ENCODE data around the gene LYVE1. TPM values are rescaled to one million over a fixed set of nuclear protein-coding genes. Genes with fewer than 3 reads are reported as not detected.

Gene LYVE1
- total and polyA plus RNA-seq, 5 donors from 2014 or later, result not detected

DNA sequence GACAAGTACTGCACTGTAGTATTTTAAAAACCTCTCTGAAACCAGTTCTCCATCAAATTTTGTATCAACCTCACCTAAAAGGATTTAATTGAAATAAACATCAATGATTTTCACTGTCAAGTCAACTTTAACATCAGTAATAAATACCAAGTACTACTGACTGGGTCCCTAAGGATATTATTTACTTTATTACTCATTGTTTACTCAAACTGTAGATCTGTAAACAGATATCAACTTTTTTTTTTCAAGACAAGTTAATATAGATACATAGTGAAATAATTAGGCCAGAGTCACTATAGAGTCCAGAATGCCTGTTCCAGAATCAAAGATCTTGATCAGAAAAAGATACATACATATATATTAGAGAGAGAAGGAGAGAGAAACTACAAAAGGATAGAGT lies 29.1 kb downstream of the LYVE1 start:
- Mint-ChIP-seq H3K9me3 (peaks cover 0 to 4% (median 0%) of the 10 kb centered on the region in 7 donors), H3K27me3 (peaks cover 7% of the 10 kb centered on the region), H3K4me3 (peak overlapping the region; percentile 85 to 97 (median 91)), H3K27ac (peak overlapping the region in 1 of 3 donors; percentile 91), H3K4me1 (peaks cover 17 to 36% (median 23%) of the 10 kb centered on the region in 4 donors), H3K36me3 (no peaks in the 10 kb centered on the region)
- Histone ChIP-seq H3K4me3 (ENCODE audit: low read depth, low read length) (no peak overlapping the region), H3K27me3 (ENCODE audit: control insufficient read depth, insufficient read depth, low read length) (no peaks in the 10 kb centered on the region), H3K27ac (ENCODE audit: insufficient read depth, low read length, poor library complexity, severe bottlenecking) (no peak overlapping the region), H3K9me3 (ENCODE audit: control insufficient read depth in 2 of 2, low read length in 2 of 2) (no peaks in the 10 kb centered on the region), H3K36me3 (ENCODE audit: control insufficient read depth, insufficient read depth, low read length) (no peaks in the 10 kb centered on the region), H3K4me1 (ENCODE audit: control insufficient read depth, insufficient read depth, low read length, poor library complexity, severe bottlenecking) (peaks cover 14% of the 10 kb centered on the region)
- DNase-seq (no peak), ATAC-seq (ENCODE audit: low read depth in 2 of 2) (no peak)

DNA sequence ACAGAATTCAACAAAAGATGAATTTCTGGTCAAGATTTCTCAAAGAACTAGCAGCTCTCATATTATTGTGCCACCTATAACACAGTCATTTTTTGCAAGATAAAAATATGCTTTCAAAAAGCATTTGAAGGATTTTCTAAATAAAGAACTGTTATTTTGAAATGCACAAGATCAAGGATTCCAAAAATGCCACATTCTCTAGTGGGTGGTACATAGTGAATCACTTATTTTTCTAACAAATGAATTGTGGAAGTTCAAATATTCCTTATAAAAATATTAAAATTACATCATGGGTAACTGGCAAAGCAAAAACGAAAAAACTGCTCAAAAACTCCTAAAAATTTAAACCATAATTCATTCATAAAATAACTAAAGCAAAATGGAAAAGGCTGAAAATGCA lies 29.5 kb downstream of the LYVE1 start:
- no peak overlapping the region for H3K4me3 ChIP-seq (ENCODE audit: low read depth, low read length)
- H3K27me3 Mint-ChIP-seq, result peaks cover 7% of the 10 kb centered on the region
- peaks cover 2% of the 10 kb centered on the region for H3K36me3 Mint-ChIP-seq
- peaks cover 0 to 2% (median 0%) of the 10 kb centered on the region in 7 donors for H3K9me3 Mint-ChIP-seq
- H3K9me3 ChIP-seq (ENCODE audit: control insufficient read depth in 2 of 2, low read length in 2 of 2), result no peaks in the 10 kb centered on the region
- no peak overlapping the region for H3K27ac Mint-ChIP-seq
- H3K4me1 Mint-ChIP-seq, result peaks cover 17 to 36% (median 23%) of the 10 kb centered on the region in 4 donors
- peaks cover under 1% of the 10 kb centered on the region for H3K36me3 ChIP-seq (ENCODE audit: control insufficient read depth, insufficient read depth, low read length)
- peak overlapping the region in 1 of 4 donors; percentile 21 for H3K4me3 Mint-ChIP-seq
- DNase-seq (no peak), ATAC-seq (ENCODE audit: low read depth in 2 of 2) (no peak)
- no peak overlapping the region for H3K27ac ChIP-seq (ENCODE audit: insufficient read depth, low read length, poor library complexity, severe bottlenecking)
- H3K4me1 ChIP-seq (ENCODE audit: control insufficient read depth, insufficient read depth, low read length, poor library complexity, severe bottlenecking), result peaks cover 14% of the 10 kb centered on the region
- H3K27me3 ChIP-seq (ENCODE audit: control insufficient read depth, insufficient read depth, low read length), result no peaks in the 10 kb centered on the region

DNA sequence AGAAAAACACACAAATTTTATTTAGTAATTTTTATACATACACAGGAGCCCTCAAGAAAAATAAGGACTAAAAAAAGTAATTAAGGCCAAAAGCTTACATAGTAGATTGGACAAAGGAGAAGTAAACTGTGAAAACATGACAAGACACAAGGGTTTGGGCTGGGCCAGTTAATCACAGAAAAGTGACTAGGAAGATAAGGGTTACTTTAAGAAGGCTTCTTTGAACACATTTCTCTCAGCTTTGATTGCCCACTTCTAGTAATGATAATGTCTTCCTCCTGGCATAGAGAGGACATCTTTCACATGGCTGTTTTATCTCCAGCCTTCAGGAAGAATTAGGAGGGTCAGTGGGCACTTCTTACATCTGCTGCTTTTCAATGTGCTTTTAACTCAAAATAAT lies 30.9 kb downstream of the LYVE1 start:
- no peaks in the 10 kb centered on the region for H3K27me3 Mint-ChIP-seq
- peaks cover 0 to 2% (median 0%) of the 10 kb centered on the region in 7 donors for H3K9me3 Mint-ChIP-seq
- H3K4me3 Mint-ChIP-seq, result no peak overlapping the region
- Histone ChIP-seq H3K4me3 (ENCODE audit: low read depth, low read length) (no peak overlapping the region), H3K27ac (ENCODE audit: insufficient read depth, low read length, poor library complexity, severe bottlenecking) (no peak overlapping the region), H3K4me1 (ENCODE audit: control insufficient read depth, insufficient read depth, low read length, poor library complexity, severe bottlenecking) (peaks cover 14% of the 10 kb centered on the region), H3K9me3 (ENCODE audit: control insufficient read depth in 2 of 2, low read length in 2 of 2) (no peaks in the 10 kb centered on the region), H3K36me3 (ENCODE audit: control insufficient read depth, insufficient read depth, low read length) (peaks cover 12% of the 10 kb centered on the region), H3K27me3 (ENCODE audit: control insufficient read depth, insufficient read depth, low read length) (no peaks in the 10 kb centered on the region)
- no peak overlapping the region for H3K27ac Mint-ChIP-seq
- DNase-seq, result no peak
- peaks cover 11% of the 10 kb centered on the region for H3K36me3 Mint-ChIP-seq
- no peak for ATAC-seq (ENCODE audit: low read depth in 2 of 2)
- H3K4me1 Mint-ChIP-seq, result peaks cover 20 to 36% (median 25%) of the 10 kb centered on the region in 4 donors

DNA sequence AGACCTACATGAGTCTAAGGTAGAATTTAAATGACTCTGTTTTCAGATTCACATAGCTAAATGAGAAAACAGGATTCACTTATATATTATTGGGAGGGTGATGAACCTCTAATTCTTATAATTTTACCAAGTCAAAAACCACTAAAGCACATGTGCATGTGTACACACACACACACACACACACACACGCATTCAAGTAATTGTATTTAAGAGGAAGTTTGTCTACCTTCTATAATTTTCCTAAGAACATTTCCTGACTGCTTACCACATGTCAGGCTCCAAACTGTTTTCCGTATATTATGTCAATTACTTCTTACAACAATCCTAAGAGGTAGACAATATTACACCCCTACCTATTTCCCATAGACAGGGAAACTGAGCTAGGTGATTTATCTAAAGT lies 34.1 kb downstream of the LYVE1 start:
- no peak for DNase-seq
- no peak overlapping the region for H3K27ac Mint-ChIP-seq

DNA sequence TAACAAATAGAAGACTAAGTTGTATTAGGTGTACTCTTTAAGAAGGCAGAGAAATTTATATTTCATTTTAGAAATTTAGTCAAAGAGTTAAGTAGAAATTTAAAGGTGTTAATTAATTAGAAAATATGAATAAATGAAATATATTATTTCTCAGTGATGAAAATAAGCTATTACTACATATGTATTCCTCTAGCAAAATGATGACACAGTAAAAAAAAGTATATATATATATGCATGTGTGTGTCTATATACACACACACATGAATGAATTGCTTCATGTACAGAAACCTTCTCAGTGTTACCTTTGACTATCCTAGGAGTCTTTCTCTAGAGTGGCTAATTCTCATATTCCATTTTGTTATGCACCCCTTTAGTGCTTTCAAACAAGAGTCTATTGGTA lies 35.1 kb downstream of the LYVE1 start:
- Histone ChIP-seq H3K4me1 (ENCODE audit: control insufficient read depth, insufficient read depth, low read length, poor library complexity, severe bottlenecking) (no peaks in the 10 kb centered on the region), H3K9me3 (ENCODE audit: control insufficient read depth in 2 of 2, low read length in 2 of 2) (no peaks in the 10 kb centered on the region), H3K27me3 (ENCODE audit: control insufficient read depth, insufficient read depth, low read length) (no peaks in the 10 kb centered on the region), H3K27ac (ENCODE audit: insufficient read depth, low read length, poor library complexity, severe bottlenecking) (no peak overlapping the region), H3K36me3 (ENCODE audit: control insufficient read depth, insufficient read depth, low read length) (peaks cover 38% of the 10 kb centered on the region), H3K4me3 (ENCODE audit: low read depth, low read length) (no peak overlapping the region)
- Mint-ChIP-seq H3K27me3 (no peaks in the 10 kb centered on the region), H3K4me1 (peaks cover 0 to 13% (median 10%) of the 10 kb centered on the region in 4 donors), H3K9me3 (peaks cover 0 to 2% (median 0%) of the 10 kb centered on the region in 7 donors), H3K4me3 (no peak overlapping the region), H3K36me3 (peaks cover 23% of the 10 kb centered on the region), H3K27ac (no peak overlapping the region)
- no peak for ATAC-seq (ENCODE audit: low read depth in 2 of 2)
- DNase-seq, result no peak

More for the DNA sequence above, 34.1 kb downstream of the LYVE1 start:
- ATAC-seq (ENCODE audit: low read depth in 2 of 2), result no peak
- Histone ChIP-seq H3K4me1 (ENCODE audit: control insufficient read depth, insufficient read depth, low read length, poor library complexity, severe bottlenecking) (no peaks in the 10 kb centered on the region), H3K4me3 (ENCODE audit: low read depth, low read length) (no peak overlapping the region), H3K27ac (ENCODE audit: insufficient read depth, low read length, poor library complexity, severe bottlenecking) (no peak overlapping the region), H3K9me3 (ENCODE audit: control insufficient read depth in 2 of 2, low read length in 2 of 2) (no peaks in the 10 kb centered on the region), H3K27me3 (ENCODE audit: control insufficient read depth, insufficient read depth, low read length) (no peaks in the 10 kb centered on the region), H3K36me3 (ENCODE audit: control insufficient read depth, insufficient read depth, low read length) (peaks cover 29% of the 10 kb centered on the region)
- peaks cover 21% of the 10 kb centered on the region for H3K36me3 Mint-ChIP-seq
- peaks cover 0 to 2% (median 0%) of the 10 kb centered on the region in 7 donors for H3K9me3 Mint-ChIP-seq
- no peak overlapping the region for H3K4me3 Mint-ChIP-seq
- no peaks in the 10 kb centered on the region for H3K27me3 Mint-ChIP-seq
- peaks cover 7 to 18% (median 11%) of the 10 kb centered on the region in 4 donors for H3K4me1 Mint-ChIP-seq

DNA sequence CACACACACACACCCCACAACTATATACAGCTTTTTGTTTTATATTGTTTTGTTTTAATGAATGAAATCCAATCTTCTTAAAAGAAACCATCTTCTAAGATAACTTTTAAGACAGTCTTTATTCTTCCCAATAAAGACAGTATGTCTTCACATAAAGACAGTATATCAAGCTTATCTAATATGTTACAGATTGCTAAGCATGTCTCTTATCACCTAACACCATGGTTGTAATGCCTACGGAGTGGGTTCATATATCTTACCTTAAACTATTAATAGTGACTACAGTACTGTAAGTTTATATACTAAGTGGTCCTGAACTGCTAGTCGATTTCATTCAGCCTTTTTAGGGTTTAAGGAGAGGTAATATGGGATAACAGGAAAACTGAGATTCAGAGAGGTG lies 35.9 kb downstream of the LYVE1 start:
- ATAC-seq (ENCODE audit: low read depth in 2 of 2) (no peak), DNase-seq (no peak)
- no peak overlapping the region for H3K27ac ChIP-seq (ENCODE audit: insufficient read depth, low read length, poor library complexity, severe bottlenecking)
- H3K27me3 ChIP-seq (ENCODE audit: control insufficient read depth, insufficient read depth, low read length), result no peaks in the 10 kb centered on the region
- Mint-ChIP-seq H3K4me1 (peaks cover 0 to 15% (median 11%) of the 10 kb centered on the region in 4 donors), H3K4me3 (no peak overlapping the region), H3K27me3 (no peaks in the 10 kb centered on the region), H3K36me3 (peaks cover 25% of the 10 kb centered on the region), H3K9me3 (peaks cover 0 to 2% (median 0%) of the 10 kb centered on the region in 7 donors), H3K27ac (no peak overlapping the region)
- no peaks in the 10 kb centered on the region for H3K9me3 ChIP-seq (ENCODE audit: control insufficient read depth in 2 of 2, low read length in 2 of 2)
- no peaks in the 10 kb centered on the region for H3K4me1 ChIP-seq (ENCODE audit: control insufficient read depth, insufficient read depth, low read length, poor library complexity, severe bottlenecking)
- no peak overlapping the region for H3K4me3 ChIP-seq (ENCODE audit: low read depth, low read length)
- H3K36me3 ChIP-seq (ENCODE audit: control insufficient read depth, insufficient read depth, low read length), result peaks cover 42% of the 10 kb centered on the region

DNA sequence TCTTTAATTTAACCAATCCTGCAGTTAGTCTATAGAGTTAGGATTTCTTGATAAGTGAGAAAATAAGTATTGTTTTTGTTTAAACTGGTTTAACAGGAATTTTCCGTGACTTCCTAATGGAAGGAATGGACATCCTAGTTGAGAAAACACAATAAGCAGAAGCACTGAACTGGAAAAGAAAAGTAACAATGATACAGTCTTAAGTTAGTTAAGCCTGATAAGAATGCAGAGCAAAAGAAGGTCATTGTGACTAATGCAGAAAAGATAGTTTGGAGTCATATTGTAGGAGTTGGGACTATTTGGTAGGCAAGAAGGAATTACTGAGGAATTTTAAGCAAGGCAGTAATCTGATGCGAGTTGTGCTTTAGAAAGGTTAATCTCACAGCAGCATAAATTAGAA lies 39.2 kb downstream of the LYVE1 start:
- Mint-ChIP-seq H3K27me3 (no peaks in the 10 kb centered on the region), H3K27ac (no peak overlapping the region), H3K4me1 (peaks cover 4 to 14% (median 10%) of the 10 kb centered on the region in 4 donors), H3K36me3 (peaks cover 38% of the 10 kb centered on the region), H3K9me3 (no peaks in the 10 kb centered on the region), H3K4me3 (no peak overlapping the region)
- Histone ChIP-seq H3K27ac (ENCODE audit: insufficient read depth, low read length, poor library complexity, severe bottlenecking) (no peak overlapping the region), H3K4me1 (ENCODE audit: control insufficient read depth, insufficient read depth, low read length, poor library complexity, severe bottlenecking) (no peaks in the 10 kb centered on the region), H3K27me3 (ENCODE audit: control insufficient read depth, insufficient read depth, low read length) (no peaks in the 10 kb centered on the region), H3K4me3 (ENCODE audit: low read depth, low read length) (no peak overlapping the region), H3K36me3 (ENCODE audit: control insufficient read depth, insufficient read depth, low read length) (peaks cover 56% of the 10 kb centered on the region), H3K9me3 (ENCODE audit: control insufficient read depth in 2 of 2, low read length in 2 of 2) (no peaks in the 10 kb centered on the region)
- no peak for DNase-seq
- ATAC-seq (ENCODE audit: low read depth in 2 of 2), result no peak

DNA sequence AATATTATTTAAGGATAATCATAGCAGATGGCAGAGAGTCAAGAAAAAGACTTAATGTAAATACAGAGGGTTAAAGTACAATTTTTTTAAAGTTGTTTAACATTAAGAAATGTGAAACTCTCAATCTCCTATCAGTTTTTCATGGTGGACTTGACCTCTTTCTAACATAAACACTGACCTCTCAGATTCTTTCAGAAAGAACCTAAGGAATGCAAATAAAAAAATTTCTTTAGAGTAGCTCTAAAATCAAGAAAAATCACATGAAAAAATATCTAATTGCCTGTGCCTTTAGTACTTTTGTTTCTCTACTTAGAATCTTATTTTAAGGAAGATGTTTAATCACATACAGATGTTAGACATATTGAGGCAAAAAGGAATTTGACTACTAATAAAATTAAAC lies 40.3 kb downstream of the LYVE1 start:
- no peak overlapping the region for H3K27ac ChIP-seq (ENCODE audit: insufficient read depth, low read length, poor library complexity, severe bottlenecking)
- no peaks in the 10 kb centered on the region for H3K27me3 ChIP-seq (ENCODE audit: control insufficient read depth, insufficient read depth, low read length)
- Mint-ChIP-seq H3K36me3 (peaks cover 35% of the 10 kb centered on the region), H3K27ac (peak overlapping the region in 1 of 3 donors; percentile 38), H3K4me3 (no peak overlapping the region), H3K27me3 (no peaks in the 10 kb centered on the region), H3K9me3 (no peaks in the 10 kb centered on the region), H3K4me1 (peaks cover 7 to 14% (median 9%) of the 10 kb centered on the region in 4 donors)
- no peak overlapping the region for H3K4me3 ChIP-seq (ENCODE audit: low read depth, low read length)
- no peak for ATAC-seq (ENCODE audit: low read depth in 2 of 2)
- no peaks in the 10 kb centered on the region for H3K4me1 ChIP-seq (ENCODE audit: control insufficient read depth, insufficient read depth, low read length, poor library complexity, severe bottlenecking)
- H3K36me3 ChIP-seq (ENCODE audit: control insufficient read depth, insufficient read depth, low read length), result peaks cover 55% of the 10 kb centered on the region
- no peaks in the 10 kb centered on the region for H3K9me3 ChIP-seq (ENCODE audit: control insufficient read depth in 2 of 2, low read length in 2 of 2)
- no peak for DNase-seq

Data from CD4-positive, CD25-positive, alpha-beta regulatory T cell (primary cell).